PC-3 (cell line): Measurements from ENCODE around the gene CAMTA1. TPM values are rescaled to one million over a fixed set of nuclear protein-coding genes. Genes with fewer than 3 reads are reported as not detected.

Experiments
- ATAC-seq: fragments of 200-7000 bp; cut with Tn5 transposase; 2 replicates; pipeline ENCODE4 v1.9.1; 2020; ENCODE audit warnings: mild to moderate bottlenecking, moderate library complexity
- BruUV-seq: library from RNA; stranded (reverse); fragments of 400-500 nt; replicated peaks from 2 replicates; lab custom pipeline; 2021; lab: Mats Ljungman, UMichigan
- CTCF ChIA-PET: fragments of 300-600 bp; sonication (Branson Sonifier 250); formaldehyde crosslinking; loops from one replicate; lab custom pipeline; 2022; ENCODE audit warnings: antibody characterized with exemption; lab: Charles Lee
- POLR2A ChIA-PET: fragments of 300-600 bp; sonication (Branson Sonifier 250); formaldehyde crosslinking; loops from one replicate; lab custom pipeline; 2022; ENCODE audit warnings: antibody characterized with exemption; ENCODE audit not compliant: unreplicated experiment; lab: Charles Lee
- DNase-seq: peaks from one replicate; pipeline ENCODE4 v3.0.0-alpha.2; 2015
- H2AFZ ChIP-seq: fragments of 300-600 bp; sonication (generic); 2 replicates; pipeline ENCODE4 v1.6.0; 2016; ENCODE audit warnings: antibody characterized with exemption, low read length
- H3F3A ChIP-seq: fragments of 300-600 bp; sonication (generic); one replicate; pipeline ENCODE4 v1.6.0; 2017; ENCODE audit warnings: antibody characterized with exemption, low read length, control low read depth, mild to moderate bottlenecking; ENCODE audit not compliant: unreplicated experiment
- H3K27ac ChIP-seq: fragments of 300-600 bp; sonication (generic); 2 replicates; pipeline ENCODE4 v1.5.1; 2016; ENCODE audit warnings: mild to moderate bottlenecking, low read length
- H3K27me3 ChIP-seq: fragments of 300-600 bp; sonication (generic); 2 replicates; pipeline ENCODE4 v1.6.1; 2016; ENCODE audit warnings: low read length, mixed read lengths
- H3K36me3 ChIP-seq: fragments of 300-600 bp; sonication (generic); 2 replicates; pipeline ENCODE4 v1.6.1; 2016; ENCODE audit warnings: low read depth, mixed run types, low read length, mixed read lengths
- H3K4me1 ChIP-seq: fragments of 300-600 bp; sonication (generic); 2 replicates; pipeline ENCODE4 v1.5.1; 2016; ENCODE audit warnings: low read length; ENCODE audit not compliant: insufficient read depth
- H3K4me2 ChIP-seq: fragments of 300-600 bp; sonication (generic); 2 replicates; pipeline ENCODE4 v1.6.0; 2016; ENCODE audit warnings: low read length
- H3K4me3 ChIP-seq: fragments of 300-600 bp; sonication (generic); 2 replicates; pipeline ENCODE4 v1.5.1; 2016; ENCODE audit warnings: mild to moderate bottlenecking, low read length, mixed read lengths
- H3K79me2 ChIP-seq: fragments of 300-600 bp; sonication (generic); 2 replicates; pipeline ENCODE4 v1.6.1; 2017; ENCODE audit warnings: low read length, mixed read lengths
- H3K9ac ChIP-seq: fragments of 300-600 bp; sonication (generic); 2 replicates; pipeline ENCODE4 v1.6.0; 2016; ENCODE audit warnings: mild to moderate bottlenecking, low read length
- H3K9me2 ChIP-seq: fragments of 300-600 bp; sonication (generic); replicated peaks from 2 replicates; pipeline ENCODE4 v1.6.1; 2016; ENCODE audit warnings: mixed run types, low read length, mixed read lengths
- H3K9me3 ChIP-seq: fragments of 300-600 bp; sonication (generic); 2 replicates; pipeline ENCODE4 v1.6.1; 2016; ENCODE audit warnings: low read length, mixed read lengths
- H4K20me1 ChIP-seq: fragments of 300-600 bp; sonication (generic); 2 replicates; pipeline ENCODE4 v1.6.1; 2016; ENCODE audit warnings: low read length, mixed read lengths
- CTCF ChIP-seq: fragments of 300-600 bp; sonication (generic); conservative IDR thresholded peaks from 2 replicates; pipeline ENCODE4 v1.5.1; 2017; ENCODE audit warnings: antibody characterized with exemption, low read depth, mild to moderate bottlenecking, low read length
- EZH2 ChIP-seq: fragments of 300-600 bp; sonication (generic); IDR thresholded peaks from one replicate; pipeline ENCODE4 v1.6.1; 2017; ENCODE audit warnings: antibody characterized with exemption, mild to moderate bottlenecking, low read length; ENCODE audit not compliant: unreplicated experiment
- EZH2phosphoT487 ChIP-seq: fragments of 300-600 bp; sonication (generic); IDR thresholded peaks from 2 replicates; pipeline ENCODE4 v1.6.1; 2018; ENCODE audit warnings: mild to moderate bottlenecking, antibody characterized with exemption, low read length, borderline replicate concordance
- intact Hi-C: fragments of 100-400 bp; cut with micrococcal nuclease; formaldehyde crosslinking; loops from 2 replicates; pipeline ENCODE4 v1.9.0; 2023
- total RNA-seq: library from RNA; depleted of rRNA; stranded (reverse); fragments of >200 nt; gene quantifications from 2 replicates; pipeline ENCODE4 v1.2.3, GENCODE V29; 2014

Gene CAMTA1
- total RNA-seq, 1 experiment from 2014 or later: 40.8 TPM

- TF ChIP-seq EZH2phosphoT487 (no peak), CTCF (no peak), EZH2 (no peak)
- Histone ChIP-seq H3F3A (no peaks in the 10 kb centered on the region), H3K27me3 (peaks cover 49% of the 10 kb centered on the region), H3K79me2 (no peaks in the 10 kb centered on the region), H3K9me3 (no peaks in the 10 kb centered on the region), H3K4me2 (peak overlapping the region; percentile 54), H2AFZ (peak overlapping the region; percentile 18; the same call in 1 of the 2 replicates), H3K27ac (no peak overlapping the region), H3K9me2 (no peaks in the 10 kb centered on the region), H3K4me1 (no peaks in the 10 kb centered on the region), H3K4me3 (no peak overlapping the region), H3K36me3 (no peaks in the 10 kb centered on the region), H3K9ac (no peak overlapping the region), H4K20me1 (no peaks in the 10 kb centered on the region)
- ChIA-PET POLR2A (interaction anchor here (0.6 kb wide), 1 partner anchor 173 kb away, joined by 3 read pairs; no protein-coding TSS in a partner anchor), CTCF (interaction anchor here (0.6 to 1.4 kb wide), 2 partner anchors 27 to 286 kb away, joined by 4 to 6 read pairs; no protein-coding TSS in a partner anchor)
- BruUV-seq: no TSS peak
- DNase-seq: no peak
- intact Hi-C loops: loop anchor here (1.0 to 2.0 kb wide), 2 partner anchors 276 to 349 kb away; no protein-coding TSS in a partner anchor
- no peak for ATAC-seq
Measured at GRCh38 chr1:7069931-7070330, 284.7 kb downstream of the CAMTA1 start.

DNA sequence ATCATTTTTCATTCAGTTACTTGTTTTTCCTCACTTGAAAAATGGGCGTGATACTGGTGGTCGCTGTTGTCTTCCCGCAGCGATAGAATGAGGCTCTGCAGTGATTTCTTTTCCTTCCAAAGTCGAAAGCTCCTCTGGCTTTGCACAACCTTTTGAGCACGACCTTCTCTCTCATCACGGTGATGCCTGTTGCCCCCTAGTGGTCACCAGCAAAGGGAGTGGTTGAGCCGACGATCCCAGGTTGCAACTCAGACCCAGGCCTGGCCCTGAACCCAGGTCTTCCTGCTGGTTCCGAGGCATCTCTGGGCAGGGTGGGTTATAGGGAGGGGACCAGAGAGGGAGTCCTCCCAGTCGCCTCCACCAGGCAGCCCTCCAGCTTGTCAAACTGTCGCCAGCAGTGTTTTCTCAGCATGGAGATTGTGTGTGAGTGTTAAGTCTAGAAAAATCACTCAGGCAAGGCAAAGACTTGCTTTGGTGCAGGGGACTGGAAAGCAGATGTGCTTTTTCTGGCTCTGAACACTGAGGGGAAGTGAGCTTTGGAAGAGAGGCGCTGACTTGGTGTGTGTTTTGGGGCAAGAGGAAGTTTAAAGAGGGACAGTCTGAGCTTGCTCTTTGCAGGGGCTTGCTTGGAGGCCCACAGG lies 285.3 kb downstream of the CAMTA1 start:
- no peaks in the 10 kb centered on the region for H3K9me3 ChIP-seq
- no peaks in the 10 kb centered on the region for H3K9me2 ChIP-seq
- peak overlapping the region; percentile 54 for H3K4me2 ChIP-seq
- no peaks in the 10 kb centered on the region for H4K20me1 ChIP-seq
- H3K27ac ChIP-seq: no peak overlapping the region
- H2AFZ ChIP-seq: peak overlapping the region; percentile 18; the same call in 1 of the 2 replicates
- CTCF ChIA-PET: interaction anchor here (1.4 kb wide), 1 partner anchor 28 kb away, joined by 6 read pairs; no protein-coding TSS in a partner anchor
- peak; percentile 88 for TF ChIP-seq CTCF
- no peak for TF ChIP-seq EZH2phosphoT487
- no peak for TF ChIP-seq EZH2
- no peaks in the 10 kb centered on the region for H3K36me3 ChIP-seq
- no peak overlapping the region for H3K4me3 ChIP-seq
- H3K4me1 ChIP-seq: no peaks in the 10 kb centered on the region
- H3F3A ChIP-seq: no peaks in the 10 kb centered on the region
- no peak overlapping the region for H3K9ac ChIP-seq
- BruUV-seq: no TSS peak
- DNase-seq: peak; percentile 72
- POLR2A ChIA-PET: no interaction called here
- intact Hi-C loops: loop anchor here (1.0 to 2.0 kb wide), 2 partner anchors 276 to 350 kb away; no protein-coding TSS in a partner anchor
- no peaks in the 10 kb centered on the region for H3K79me2 ChIP-seq
- peaks cover 43% of the 10 kb centered on the region for H3K27me3 ChIP-seq
- ATAC-seq: peak; percentile 88

DNA sequence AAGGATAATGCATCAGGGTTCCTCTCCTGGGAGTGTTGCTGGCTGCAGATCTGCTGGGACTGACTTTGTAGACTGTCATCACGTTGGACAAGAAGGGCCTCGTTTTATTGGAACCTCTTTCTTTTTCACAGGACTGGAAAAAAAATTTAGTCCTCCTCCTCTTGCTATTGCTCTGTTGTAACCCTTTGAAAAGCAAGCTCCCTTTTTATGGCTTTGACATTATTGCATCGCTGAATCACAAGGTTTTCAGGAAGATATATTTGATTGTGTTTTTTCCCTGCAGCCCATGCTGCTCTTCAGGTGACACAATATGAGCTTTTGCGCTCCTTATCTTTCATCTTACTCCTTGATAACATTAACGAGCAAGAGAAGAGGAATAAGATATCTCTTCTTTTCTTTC lies 290.9 kb downstream of the CAMTA1 start:
- Histone ChIP-seq H3F3A (no peaks in the 10 kb centered on the region), H2AFZ (no peak overlapping the region)

More for the DNA sequence above, 290.9 kb downstream of the CAMTA1 start:
- H3K4me2 ChIP-seq: no peak overlapping the region
- H3K36me3 ChIP-seq: no peaks in the 10 kb centered on the region
- CTCF ChIA-PET: no interaction called here
- no peak overlapping the region for H3K9ac ChIP-seq
- intact Hi-C loops: no loop called here
- DNase-seq (no peak), ATAC-seq (no peak)
- H3K79me2 ChIP-seq: no peaks in the 10 kb centered on the region
- no peak overlapping the region for H3K27ac ChIP-seq
- H3K27me3 ChIP-seq: peaks cover 8% of the 10 kb centered on the region; the same call in 1 of the 2 replicates
- H3K4me3 ChIP-seq: no peak overlapping the region
- no TSS peak for BruUV-seq
- POLR2A ChIA-PET: no interaction called here
- no peaks in the 10 kb centered on the region for H4K20me1 ChIP-seq
- H3K9me2 ChIP-seq: no peaks in the 10 kb centered on the region
- no peaks in the 10 kb centered on the region for H3K4me1 ChIP-seq
- H3K9me3 ChIP-seq: peaks cover 12% of the 10 kb centered on the region; the same call in 1 of the 2 replicates
- TF ChIP-seq CTCF: no peak
- no peak for TF ChIP-seq EZH2phosphoT487
- TF ChIP-seq EZH2: no peak
